ENCODE results near the gene ACTL6A. TPM values are rescaled to one million over a fixed set of nuclear protein-coding genes. Genes with fewer than 3 reads are reported as not detected.

The ACTL6A gene
- total and polyA plus RNA-seq, 2 of the 4 experiments (the other 2 are of a cell fraction) = 48.3 to 70.1 TPM

- Histone ChIP-seq H3K23ac (ENCODE audit: low read depth, low read length) (peak within 1 kb of the TSS; percentile 98), H3K9ac (ENCODE audit: low read depth, low read length) (peak within 1 kb of the TSS; percentile 95), H4K20me1 (ENCODE audit: insufficient read depth, low read length) (no peaks in the 10 kb centered on the region), H3K79me1 (ENCODE audit: low read depth in 1 of 2, low read length in 2 of 2) (peaks cover 15 to 20% of the 10 kb centered on the region in 2 experiments), H3K27ac (ENCODE audit: insufficient read depth, low read length) (peak within 1 kb of the TSS; percentile 92), H4K91ac (ENCODE audit: insufficient read depth, low read depth, low read length) (peak within 1 kb of the TSS; percentile 92), H3K9me3 (ENCODE audit: control insufficient read depth, insufficient read depth, low read length) (no peaks in the 10 kb centered on the region), H2BK15ac (ENCODE audit: low read depth, low read length) (no peak within 1 kb of the TSS; the same call in 2 of the 3 replicates), H3K36me3 (ENCODE audit: control insufficient read depth, insufficient read depth, low read length) (peaks cover 14% of the 10 kb centered on the region), H3K18ac (ENCODE audit: low read depth, low read length) (peak within 1 kb of the TSS; percentile 56), H3K4ac (ENCODE audit: low read depth, low read length) (peak within 1 kb of the TSS; percentile 95), H3K27me3 (ENCODE audit: control insufficient read depth, insufficient read depth, low read length) (no peaks in the 10 kb centered on the region), H4K5ac (ENCODE audit: low read depth, low read length) (peak within 1 kb of the TSS; percentile 84), H3K4me1 (ENCODE audit: control insufficient read depth, insufficient read depth, low read length) (no peaks in the 10 kb centered on the region; the same call in 1 of the 2 replicates), H3K4me2 (ENCODE audit: low read depth, low read length) (peak within 1 kb of the TSS; percentile 99), H3K56ac (ENCODE audit: extremely low read depth, insufficient read depth, low read length) (peak within 1 kb of the TSS; percentile 95), H3K9me1 (ENCODE audit: insufficient read depth, low read length) (peaks cover 3% of the 10 kb centered on the region; the same call in 1 of the 2 replicates), H3K4me3 (ENCODE audit: insufficient read depth, low read depth, low read length) (peak within 1 kb of the TSS; percentile 85), H2AK5ac (ENCODE audit: low read depth, low read length) (peak within 1 kb of the TSS; percentile 59), H3K14ac (replicated peaks; ENCODE audit: low read depth, low read length) (peak within 1 kb of the TSS; percentile 96), H2BK20ac (ENCODE audit: low read depth, low read length) (no peak within 1 kb of the TSS), H2BK120ac (ENCODE audit: low read depth, low read length) (peak within 1 kb of the TSS; percentile 71), H2BK5ac (ENCODE audit: low read depth, low read length, poor library complexity, severe bottlenecking) (peak within 1 kb of the TSS; percentile 84), H2AK9ac (replicated peaks; ENCODE audit: low read depth, low read length, poor library complexity) (peak within 1 kb of the TSS; percentile 89), H2AFZ (replicated peaks; ENCODE audit: low read length, poor library complexity) (peak within 1 kb of the TSS; percentile 97), H4K8ac (ENCODE audit: low read depth in 2 of 2, low read length in 2 of 2) (peak within 1 kb of the TSS; percentile 70 to 99)
- in situ Hi-C loops (cut with MboI; ENCODE audit: low sequenced_read_pairs) (no loop called here), intact Hi-C loops (cut with micrococcal nuclease) (loop anchor here (1.0 kb wide), 1 partner anchor 109 kb away; no protein-coding TSS in a partner anchor), dilution Hi-C loops (cut with HindIII; ENCODE audit: low sequenced_read_pairs, unreplicated experiment) (no loop called here)
- no CpG with 5 or more reads among the region's 45 CpGs for WGBS, 2 experiments (ENCODE audit: extremely low coverage in 2 of 2, insufficient read length in 1 of 2)
- ChIA-PET CTCF (interaction anchor here (0.6 kb wide), 1 partner anchor 1352 kb away, joined by 3 read pairs; no protein-coding TSS in a partner anchor), POLR2A (ENCODE audit: unreplicated experiment) (interaction anchor here (0.6 to 0.9 kb wide), 2 partner anchors 16 to 45 kb away, joined by 3 read pairs; no protein-coding TSS in a partner anchor)
- BruUV-seq (replicated peaks) = no TSS peak
- TF ChIP-seq BHLHE40 (IDR thresholded peaks at IDR 0.05; ENCODE audit: low read depth, low read length) (no peak), CHD1 (IDR thresholded peaks at IDR 0.05; ENCODE audit: low read depth, low read length) (peak; percentile 96), USF2 (IDR thresholded peaks at IDR 0.05; ENCODE audit: low read depth, low read length) (no peak; the same call in 1 of the 2 replicates), MAZ (IDR thresholded peaks at IDR 0.05; ENCODE audit: borderline replicate concordance, low read depth, low read length) (no peak), CTCF (conservative IDR thresholded peaks at IDR 0.05; ENCODE audit: low read depth, low read length) (no peak), CEBPB (IDR thresholded peaks at IDR 0.05; ENCODE audit: low read depth, low read length) (no peak), MAFK (IDR thresholded peaks at IDR 0.05; ENCODE audit: low read depth, low read length) (peak; percentile 56; the same call in 1 of the 2 replicates), MXI1 (IDR thresholded peaks at IDR 0.05; ENCODE audit: borderline replicate concordance, low read depth, low read length) (peak; percentile 54; the same call in 1 of the 2 replicates), POLR2A (IDR thresholded peaks at IDR 0.05; ENCODE audit: low read depth, low read length) (peak; percentile 93)
- DNase-seq (peak; percentile 97), ATAC-seq (ENCODE audit: low read depth) (peak; percentile 100)
Measured at GRCh38 chr3:179604321-179605078, 41.8 kb downstream of the ACTL6A start, which contains the start of the genes MRPL47 and NDUFB5. Gene MRPL47, minus strand, starts transcription at chr3:179604638. Its CDS starts 14 bp downstream, at chr3:179604624. Gene NDUFB5, plus strand, starts transcription at chr3:179604794. Its CDS starts 22 bp downstream, at chr3:179604816.

Measured in IMR-90 (cell line).